BJ (cell line): Measurements from ENCODE around the gene GPR149. TPM values are rescaled to one million over a fixed set of nuclear protein-coding genes. Genes with fewer than 3 reads are reported as not detected.

Experiments
- CTCF ChIA-PET: fragments of 350-600 bp; formaldehyde crosslinking; extraction: SDS; loops from one replicate; lab custom pipeline; 2021; ENCODE audit warnings: antibody characterized with exemption, inconsistent platforms; lab: Yijun Ruan, JAX
- POLR2A ChIA-PET: fragments of 300-600 bp; sonication (Branson Sonifier 250); formaldehyde crosslinking; extraction: SDS; loops from one replicate; lab custom pipeline; 2021; ENCODE audit warnings: antibody characterized with exemption; lab: Charles Lee
- DNase-seq: peaks from one replicate; pipeline ENCODE4 v3.0.0-alpha.2; 2011; ENCODE audit warnings: low read depth
- H3K27me3 ChIP-seq: 2 replicates; pipeline ENCODE4 v1.6.0; 2011; ENCODE audit warnings: low read length; ENCODE audit not compliant: control insufficient read depth, insufficient read depth
- H3K36me3 ChIP-seq: 2 replicates; pipeline ENCODE4 v1.5.1; 2011; ENCODE audit warnings: low read length; ENCODE audit not compliant: control insufficient read depth, insufficient read depth
- H3K4me3 ChIP-seq: 2 replicates; pipeline ENCODE4 v1.5.1; 2011; ENCODE audit warnings: low read depth, mild to moderate bottlenecking, control low read depth, low read length
- CTCF ChIP-seq: IDR thresholded peaks from 2 replicates; pipeline ENCODE4 v1.5.1; 2011; ENCODE audit warnings: low read depth, mild to moderate bottlenecking, control low read depth, inconsistent platforms, low read length, moderate library complexity; ENCODE audit not compliant: insufficient read depth
- polyA plus RNA-seq: library from polyadenylated mRNA; depleted of rRNA; stranded (reverse); fragments of >200 nt; gene quantifications from 2 replicates; pipeline ENCODE4 v1.2.3, GENCODE V29; 2011

The GPR149 gene
- polyA plus RNA-seq, 1 experiment, result not detected

- ChIA-PET CTCF (interaction anchor here (0.6 to 1.0 kb wide), 2 partner anchors 11 to 842 kb away, joined by 5 to 6 read pairs; no protein-coding TSS in a partner anchor), POLR2A (no interaction called here)
- no peak for TF ChIP-seq CTCF
- Histone ChIP-seq H3K36me3 (no peaks in the 10 kb centered on the region), H3K27me3 (no peaks in the 10 kb centered on the region), H3K4me3 (peak within 1 kb of the TSS; percentile 72)
- DNase-seq, result peak; percentile 27
These were observed 105.9 kb downstream of the GPR149 start, which contains the start of gene DHX36 for GRCh38 chr3:154323891-154324738. TSS of gene DHX36 (minus strand) at chr3:154324487. CDS start at chr3:154324416, 71 bp downstream.

DNA sequence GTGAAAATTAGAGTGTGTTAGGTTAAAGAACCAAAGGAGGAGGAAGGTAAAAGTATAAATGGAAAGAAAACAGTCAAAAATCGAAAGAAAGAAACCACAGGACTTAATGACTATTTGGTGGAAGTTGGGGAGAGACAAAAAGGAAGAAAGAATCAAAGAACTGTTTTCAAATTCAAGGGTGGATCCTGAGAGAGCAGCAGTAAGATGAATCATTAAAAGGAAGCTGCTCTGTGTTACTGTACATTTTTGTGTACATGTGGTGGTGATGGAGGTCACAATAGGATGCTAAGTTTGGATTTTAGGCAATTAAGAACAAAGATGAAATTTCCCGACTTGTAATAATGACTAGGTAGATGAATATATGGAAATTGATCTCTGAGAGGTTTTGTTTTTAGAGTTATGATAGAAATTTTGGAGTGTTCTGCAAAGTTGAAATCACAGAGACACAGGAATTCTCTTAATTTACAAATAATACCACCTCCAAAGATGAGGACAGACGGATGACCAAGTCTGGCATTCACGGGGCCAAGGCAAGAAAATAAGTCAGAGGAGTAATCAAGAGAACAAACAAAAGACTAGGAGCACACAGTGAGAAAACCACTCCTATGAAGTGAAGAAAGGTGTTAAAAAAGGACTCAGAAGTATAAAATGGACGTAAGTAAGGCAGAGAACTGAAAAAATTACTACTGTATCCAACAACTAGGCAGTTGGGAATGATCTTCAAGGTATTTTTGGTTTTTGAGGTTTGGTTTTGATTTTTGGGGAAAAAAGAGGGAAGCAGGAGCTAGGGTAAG, 112.8 kb downstream of the GPR149 start:
- DNase-seq, result no peak
- Histone ChIP-seq H3K27me3 (no peaks in the 10 kb centered on the region), H3K4me3 (no peak overlapping the region), H3K36me3 (no peaks in the 10 kb centered on the region; the same call in 1 of the 2 replicates)
- POLR2A ChIA-PET, result interaction anchor here (0.7 kb wide), 1 partner anchor 559 kb away, joined by 3 read pairs; no protein-coding TSS in a partner anchor
- CTCF ChIA-PET, result interaction anchor here (0.6 kb wide), 1 partner anchor 1010 kb away, joined by 5 read pairs; no protein-coding TSS in a partner anchor
- TF ChIP-seq CTCF, result no peak

GRCh38 chr3:154314152-154314551, 115.8 kb downstream of the GPR149 start:
- DNase-seq, result no peak
- CTCF ChIA-PET, result interaction anchor here (0.6 to 0.9 kb wide), 2 partner anchors 10 to 226 kb away, joined by 3 read pairs; no protein-coding TSS in a partner anchor
- H3K27me3 ChIP-seq, result no peaks in the 10 kb centered on the region
- no peak overlapping the region for H3K4me3 ChIP-seq
- no peaks in the 10 kb centered on the region; the same call in 1 of the 2 replicates for H3K36me3 ChIP-seq
- POLR2A ChIA-PET, result interaction anchor here (0.6 kb wide), 1 partner anchor 26 kb away, joined by 4 read pairs; no protein-coding TSS in a partner anchor
- no peak for TF ChIP-seq CTCF

DNA sequence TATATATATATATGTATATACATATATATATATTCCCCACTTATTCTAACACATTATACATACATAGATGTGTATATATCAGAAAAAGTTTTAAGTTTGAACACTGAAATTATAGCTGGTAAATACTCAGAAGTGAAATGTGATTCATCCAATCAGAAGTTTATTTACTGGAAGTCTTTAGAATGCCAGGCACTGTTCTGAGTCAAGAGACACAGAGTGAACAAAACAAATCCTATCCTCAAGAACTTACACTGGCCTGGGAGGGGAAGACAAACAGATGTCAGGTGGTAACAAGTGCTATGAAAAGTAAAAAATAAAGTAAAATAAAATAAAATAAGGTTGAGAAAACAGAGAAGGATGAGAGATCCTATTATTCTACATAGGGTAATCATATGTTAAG, 119.2 kb downstream of the GPR149 start:
- no peak overlapping the region for H3K4me3 ChIP-seq
- DNase-seq, result no peak
- peaks cover 4% of the 10 kb centered on the region for H3K36me3 ChIP-seq
- ChIA-PET CTCF (no interaction called here), POLR2A (no interaction called here)
- no peaks in the 10 kb centered on the region for H3K27me3 ChIP-seq
- no peak for TF ChIP-seq CTCF

DNA sequence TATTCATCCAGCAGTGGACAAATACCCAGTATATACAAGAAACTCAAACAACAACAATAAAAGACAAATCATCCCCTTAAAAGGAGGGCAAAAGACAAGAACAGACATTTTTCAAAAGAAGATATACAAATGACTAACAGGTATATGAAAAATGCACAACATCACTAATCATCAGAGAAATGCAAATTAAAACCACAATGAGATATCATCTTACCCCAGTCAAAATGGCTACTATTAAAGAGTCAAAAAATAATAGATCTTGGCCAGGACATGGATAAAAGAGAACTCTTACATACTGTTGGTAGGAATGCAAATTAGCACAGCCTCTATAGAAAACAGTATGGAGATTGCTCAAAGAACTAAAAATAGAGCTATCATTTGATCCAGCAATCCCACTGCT, 122.6 kb downstream of the GPR149 start:
- Histone ChIP-seq H3K27me3 (no peaks in the 10 kb centered on the region), H3K4me3 (no peak overlapping the region), H3K36me3 (peaks cover 9% of the 10 kb centered on the region)
- DNase-seq, result no peak
- CTCF ChIA-PET, result no interaction called here
- POLR2A ChIA-PET, result no interaction called here
- TF ChIP-seq CTCF, result no peak
